Measurements from ENCODE around the gene ITIH4.
"Not testable (repeated sequence)": the region's sequence is repeated elsewhere in the genome, so short reads cannot be mapped to it uniquely, and the experiment has no call there.

GRCh38 chr3:52776486-52776885 is 54.0 kb downstream of the ITIH4 start:
- TF ChIP-seq CTCF (IDR thresholded peaks at IDR 0.05); POLR2AphosphoS5 (IDR thresholded peaks at IDR 0.05; ENCODE audit: low read depth, low read length); REST (IDR thresholded peaks at IDR 0.05; ENCODE audit: insufficient read depth in 1 of 2, low read depth in 2 of 2, low read length in 1 of 2); TCF7L2 (IDR thresholded peaks at IDR 0.05; ENCODE audit: low read depth, low read length): not testable (repeated sequence)
